NCI-H2081 treated with DMSO at 0.1 percent for 48 hours (cell line): ENCODE data around the gene AP3M1.

Experiments used
- DNase-seq: peaks from one replicate; lab custom pipeline; 2025; lab: John Stamatoyannopoulos, UW

AP3M1 gene

GRCh38 chr10:74079936-74080590 is 70.6 kb downstream of the AP3M1 start:
- no peak for DNase-seq

GRCh38 chr10:74079028-74079935 is 71.3 kb downstream of the AP3M1 start:
- no peak for DNase-seq

- no peak for DNase-seq
Measured at GRCh38 chr10:74078037-74078436, 72.6 kb downstream of the AP3M1 start.

- DNase-seq, result no peak
Measured at GRCh38 chr10:74077416-74077815, 73.2 kb downstream of the AP3M1 start.

- DNase-seq, result no peak
Measured at GRCh38 chr10:74076961-74077360, 73.7 kb downstream of the AP3M1 start.

- DNase-seq, result no peak
Measured at GRCh38 chr10:74075906-74076305, 74.7 kb downstream of the AP3M1 start.

GRCh38 chr10:74072503-74072902 is 78.1 kb downstream of the AP3M1 start:
- DNase-seq, result no peak

- DNase-seq, result no peak
Measured at GRCh38 chr10:74071157-74071556, 79.5 kb downstream of the AP3M1 start.
